HG03103 (cell line): ENCODE results near the gene IKBKE.

Experiments used
- ATAC-seq: cut with Tn5 transposase; IDR thresholded peaks from one replicate; pipeline ENCODE4 v1.9.1; 2021; ENCODE audit warnings: low read depth; ENCODE audit not compliant: unreplicated experiment

The IKBKE gene

GRCh38 chr1:206469933-206470691 lies at the start of gene IKBKE:
Gene IKBKE, plus strand, starts transcription at chr1:206470476. Its CDS starts 2,752 bp downstream, at chr1:206473228.
- ATAC-seq = peak; percentile 49

DNA sequence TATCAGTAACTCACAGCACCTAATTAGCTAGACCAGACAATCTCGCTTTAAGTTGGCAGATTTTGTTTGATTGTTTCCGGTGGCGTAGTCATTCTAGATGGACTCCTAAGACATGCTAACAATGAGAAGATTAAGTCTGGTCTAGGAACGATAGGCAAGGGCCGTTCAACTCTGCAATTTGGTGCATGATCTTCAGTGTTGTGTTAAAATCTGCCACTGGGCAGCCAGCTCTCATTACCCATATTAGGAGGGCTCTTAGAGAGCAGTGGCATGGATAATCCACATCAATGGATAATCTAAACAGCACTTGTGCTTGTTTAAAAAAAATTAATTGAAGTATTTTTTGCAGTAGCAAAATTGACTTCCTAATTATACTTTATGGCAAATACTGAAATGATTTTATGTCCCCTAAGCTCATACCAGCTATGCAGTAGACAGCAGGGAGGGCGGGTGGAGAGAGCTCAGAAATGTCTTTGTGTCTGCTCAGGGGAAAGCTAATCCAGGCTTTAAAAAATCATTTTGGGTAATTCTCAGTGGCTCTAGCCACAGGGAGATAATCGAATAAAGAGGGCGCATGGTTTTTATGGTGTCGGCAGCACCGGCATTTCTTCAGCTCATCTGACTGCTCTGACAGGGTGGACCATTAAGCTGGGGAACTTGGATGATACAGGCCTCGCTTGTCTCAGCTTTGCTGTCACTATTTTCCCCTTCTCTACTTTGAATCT lies 48.5 kb upstream of the IKBKE start:
- no peak for ATAC-seq

DNA sequence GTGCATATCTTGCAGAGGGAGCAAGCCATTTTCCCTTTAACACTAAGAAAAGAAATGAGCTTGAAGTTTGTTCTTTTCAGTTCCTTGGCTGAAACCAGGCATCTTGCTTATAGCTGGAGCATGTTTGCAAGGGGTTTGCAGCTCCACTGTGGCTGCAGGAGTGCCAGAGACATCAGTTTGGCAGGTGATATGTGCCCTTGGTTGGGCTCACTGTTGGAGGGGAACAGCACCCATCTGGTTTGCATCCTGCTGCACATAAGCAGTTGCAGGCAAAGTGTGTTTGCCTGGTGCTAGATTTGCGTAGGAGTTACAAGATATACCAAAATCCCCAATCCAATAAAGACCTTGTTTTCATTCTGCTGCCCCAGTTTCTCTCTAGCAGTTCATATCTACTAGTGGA lies 47.8 kb upstream of the IKBKE start:
- no peak for ATAC-seq

GRCh38 chr1:206427291-206427690 lies 43.0 kb upstream of the IKBKE start:
- ATAC-seq = no peak

GRCh38 chr1:206429421-206429820 lies 40.9 kb upstream of the IKBKE start:
- ATAC-seq = no peak

- ATAC-seq = peak; percentile 97
Observed at GRCh38 chr1:206430031-206430983, 40.0 kb upstream of the IKBKE start.

GRCh38 chr1:206435445-206435844 lies 34.8 kb upstream of the IKBKE start:
- ATAC-seq = no peak

- ATAC-seq = no peak
Observed at GRCh38 chr1:206438554-206438953, 31.7 kb upstream of the IKBKE start.

- no peak for ATAC-seq
Observed at GRCh38 chr1:206439205-206439604, 31.1 kb upstream of the IKBKE start.

DNA sequence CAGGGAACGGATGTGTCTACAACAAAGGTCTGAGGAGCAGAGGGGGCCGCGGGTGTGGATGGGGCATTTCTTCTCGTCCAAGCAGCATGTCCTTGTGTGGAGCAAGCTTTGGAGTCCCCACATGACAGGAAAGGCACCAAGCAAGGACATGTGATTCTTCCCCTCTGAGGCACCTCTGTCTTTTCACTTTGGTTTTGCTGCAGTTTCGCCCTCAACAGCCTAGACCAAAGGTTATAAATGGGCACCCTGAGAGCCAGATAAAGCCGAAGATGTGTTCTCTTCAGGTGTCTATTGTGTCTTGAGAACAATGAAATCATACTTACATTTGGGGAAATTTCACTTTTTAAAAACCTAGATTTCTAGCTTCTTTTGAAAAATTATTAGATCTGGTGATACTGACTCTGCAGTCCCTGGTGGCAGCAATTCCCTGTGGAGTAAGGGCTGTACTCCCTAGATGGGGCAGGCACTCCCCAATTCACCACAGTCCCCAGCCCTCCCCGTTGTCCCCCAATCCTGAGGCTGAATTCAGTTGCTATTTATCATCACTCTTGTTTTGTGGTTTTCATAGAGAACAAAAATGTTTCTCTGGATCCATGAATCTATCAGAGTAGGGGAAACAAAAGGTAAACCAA lies 28.8 kb upstream of the IKBKE start:
- no peak for ATAC-seq

- ATAC-seq = no peak
Observed at GRCh38 chr1:206442101-206442500, 28.2 kb upstream of the IKBKE start.

GRCh38 chr1:206445116-206445515 lies 25.2 kb upstream of the IKBKE start:
- ATAC-seq = no peak

DNA sequence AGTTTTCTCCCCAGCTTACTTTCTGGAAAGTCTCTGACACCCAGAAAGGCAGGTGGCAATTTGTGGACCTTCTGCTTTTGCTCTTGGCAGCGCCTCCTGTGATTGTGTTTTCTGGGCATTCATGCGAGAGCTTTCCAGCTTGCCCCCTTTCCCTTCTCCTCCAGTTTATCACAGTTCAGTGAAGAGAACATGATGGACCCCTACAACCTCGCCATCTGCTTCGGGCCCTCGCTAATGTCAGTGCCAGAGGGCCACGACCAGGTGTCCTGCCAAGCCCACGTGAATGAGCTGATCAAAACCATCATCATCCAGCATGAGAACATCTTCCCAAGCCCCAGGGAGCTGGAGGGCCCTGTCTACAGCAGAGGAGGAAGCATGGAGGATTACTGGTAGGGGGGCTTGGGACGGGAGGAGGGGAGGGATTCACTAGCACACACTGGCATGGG lies 24.3 kb upstream of the IKBKE start:
- ATAC-seq = no peak

DNA sequence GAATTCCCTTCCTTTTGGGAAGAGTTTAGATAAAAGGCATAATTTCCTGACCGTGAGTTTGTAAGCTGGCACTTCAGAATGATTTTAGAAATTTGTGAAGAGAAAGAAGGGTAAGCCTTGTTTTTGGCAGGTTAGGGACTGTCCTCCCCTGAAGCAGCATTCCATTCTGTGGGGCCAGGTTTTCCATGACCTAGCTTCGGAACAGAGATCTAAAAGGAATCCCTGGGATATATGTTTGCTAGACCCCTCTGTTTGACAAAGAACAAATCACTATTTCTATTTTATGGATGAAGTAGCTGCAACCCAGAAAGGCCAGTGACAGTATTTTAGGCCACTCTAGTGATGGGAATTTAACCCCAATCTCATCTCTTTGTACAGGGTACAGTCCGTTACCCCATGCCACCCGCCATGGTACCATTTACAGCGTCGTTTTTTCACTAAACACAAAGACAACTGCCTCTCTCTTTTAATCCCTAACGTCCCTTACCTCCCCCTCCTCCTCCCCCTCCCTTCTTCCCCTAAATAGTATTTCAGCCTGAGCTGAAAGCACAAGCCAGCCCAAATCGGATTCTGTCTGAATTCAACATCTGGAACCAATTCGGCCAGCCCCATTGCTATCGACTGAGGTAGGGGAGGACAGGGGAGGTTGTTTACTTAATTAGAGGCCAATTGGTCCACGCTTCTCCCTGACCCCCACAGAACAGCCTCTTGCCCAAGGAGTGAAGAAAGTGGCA lies 23.4 kb upstream of the IKBKE start:
- ATAC-seq = no peak

DNA sequence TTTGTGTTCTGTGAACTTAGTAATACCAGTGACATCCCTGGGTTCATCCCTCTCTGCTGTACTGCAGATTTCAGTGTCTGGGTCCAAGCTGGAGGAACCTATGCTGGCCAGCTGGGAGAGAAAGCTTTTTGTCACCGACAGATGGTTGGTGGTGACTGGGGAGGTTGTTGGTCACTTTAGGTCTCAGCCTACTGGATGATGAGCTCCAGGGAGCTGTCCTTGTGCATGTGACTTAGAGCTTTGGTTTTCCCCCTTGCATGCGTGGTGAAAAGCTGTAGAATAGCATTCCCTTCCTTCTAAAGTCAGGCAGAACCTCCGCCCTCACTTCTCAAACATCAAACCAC lies 22.9 kb upstream of the IKBKE start:
- no peak for ATAC-seq

DNA sequence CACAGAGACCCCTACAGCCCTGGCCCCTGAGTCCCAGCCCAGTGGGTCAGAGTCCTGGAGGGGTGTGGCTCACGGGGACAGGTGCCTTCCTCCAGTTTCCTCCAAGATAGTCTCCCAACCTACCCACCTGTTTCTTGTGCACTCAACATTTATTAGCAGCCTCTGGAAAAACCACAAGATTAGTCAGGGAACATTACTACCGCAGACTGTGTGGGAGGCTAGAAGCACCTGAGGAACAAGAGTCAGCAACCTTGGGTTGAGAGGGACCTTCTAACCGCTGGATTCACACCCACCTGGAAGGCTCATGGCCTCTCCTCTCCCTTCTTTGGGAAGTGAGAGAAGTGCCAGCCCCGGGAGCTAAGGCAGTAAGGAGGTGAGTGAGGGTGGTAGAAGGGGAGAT lies 22.5 kb upstream of the IKBKE start:
- ATAC-seq = no peak

- ATAC-seq = no peak
Observed at GRCh38 chr1:206448471-206448870, 21.8 kb upstream of the IKBKE start.

- no peak for ATAC-seq
Observed at GRCh38 chr1:206449565-206449964, 20.7 kb upstream of the IKBKE start.

GRCh38 chr1:206450281-206450680 lies 20.0 kb upstream of the IKBKE start:
- ATAC-seq = no peak

GRCh38 chr1:206451134-206451686 lies 19.1 kb upstream of the IKBKE start:
- no peak for ATAC-seq
